Measurements from ENCODE around the gene RPS19BP1.

DNA sequence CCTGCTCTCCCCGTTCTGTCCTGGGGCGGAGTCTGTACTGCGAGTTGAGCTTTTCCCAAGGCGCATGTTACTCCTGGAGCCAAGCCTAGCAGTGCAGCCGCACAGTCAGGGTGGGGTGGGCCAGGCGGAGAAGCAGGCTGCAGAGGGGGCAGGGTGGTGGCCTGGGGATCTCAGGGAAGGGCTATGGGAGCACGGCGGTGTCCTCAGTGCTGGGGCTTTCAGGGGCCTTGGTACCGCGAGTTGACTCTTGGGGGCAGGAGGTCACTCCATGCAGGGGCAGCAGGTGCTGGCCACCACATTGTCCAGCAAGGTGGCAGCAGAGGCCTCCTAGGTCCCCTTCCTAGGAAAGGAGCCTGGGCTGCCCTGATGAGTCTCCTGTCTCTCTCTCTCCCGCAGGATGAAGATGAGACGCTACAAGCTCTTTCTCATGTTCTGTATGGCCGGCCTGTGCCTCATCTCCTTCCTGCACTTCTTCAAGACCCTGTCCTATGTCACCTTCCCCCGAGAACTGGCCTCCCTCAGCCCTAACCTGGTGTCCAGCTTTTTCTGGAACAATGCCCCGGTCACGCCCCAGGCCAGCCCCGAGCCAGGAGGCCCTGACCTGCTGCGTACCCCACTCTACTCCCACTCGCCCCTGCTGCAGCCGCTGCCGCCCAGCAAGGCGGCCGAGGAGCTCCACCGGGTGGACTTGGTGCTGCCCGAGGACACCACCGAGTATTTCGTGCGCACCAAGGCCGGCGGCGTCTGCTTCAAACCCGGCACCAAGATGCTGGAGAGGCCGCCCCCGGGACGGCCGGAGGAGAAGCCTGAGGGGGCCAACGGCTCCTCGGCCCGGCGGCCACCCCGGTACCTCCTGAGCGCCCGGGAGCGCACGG, 45.4 kb downstream of the RPS19BP1 start:
- TF ChIP-seq CTCF (IDR thresholded peaks at IDR 0.05; ENCODE audit: low read depth, low read length, poor library complexity, severe bottlenecking) (no peak), EZH2phosphoT487 (IDR thresholded peaks at IDR 0.05; ENCODE audit: borderline replicate concordance, low read length) (no peak)

Measured in DOHH2 (cell line).